Occipital lobe (tissue), 2 donors: ENCODE data around the gene SLC18A3. TPM values are rescaled to one million over a fixed set of nuclear protein-coding genes. Genes with fewer than 3 reads are reported as not detected.

Experiments
- DNase-seq: peaks from one replicate; lab custom pipeline; 2025; lab: John Stamatoyannopoulos, UW
- total RNA-seq: library from RNA; depleted of rRNA; stranded (reverse); fragments of >200 nt; gene quantifications from one replicate; pipeline ENCODE4 v1.2.3, GENCODE V29; 2014

Gene SLC18A3
- total RNA-seq, 1 donor from 2014 or later = not detected

DNA sequence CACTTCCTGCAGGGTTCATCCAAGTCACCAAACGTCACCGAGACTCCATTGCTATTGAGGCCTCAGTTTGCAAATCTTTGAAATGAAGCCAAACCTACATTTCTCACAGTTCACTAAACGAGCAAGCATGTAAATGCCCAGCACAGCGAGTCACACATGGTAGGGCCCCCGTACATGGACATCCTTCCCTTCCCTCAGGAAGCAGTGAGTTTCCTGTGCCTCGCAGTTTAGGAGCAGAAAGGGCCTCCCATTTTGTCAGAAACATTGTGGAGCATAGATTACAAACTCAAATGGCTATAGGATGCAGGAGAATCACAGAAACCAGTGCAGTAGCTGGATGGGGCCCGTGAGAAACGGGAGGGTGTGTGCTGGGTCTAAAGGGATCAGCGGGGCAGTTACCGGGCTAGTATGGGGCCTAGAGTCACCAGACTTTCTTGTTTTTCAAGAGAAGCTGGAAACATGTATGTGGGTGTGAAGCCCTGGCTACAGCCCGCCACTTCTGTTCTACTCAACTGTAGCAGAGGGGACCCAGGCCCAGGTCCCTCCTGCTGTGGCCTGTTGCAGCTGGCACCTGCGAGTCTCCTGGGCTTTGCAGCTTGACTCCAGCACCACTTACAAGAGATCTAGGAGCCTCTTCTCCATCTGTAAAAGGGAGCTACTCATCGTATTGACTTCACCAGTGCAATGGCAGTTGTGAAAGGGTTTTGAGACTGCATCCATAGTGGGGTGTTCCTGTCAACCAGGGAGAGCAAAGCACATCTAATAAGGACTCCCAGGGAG is 14.2 kb upstream of the SLC18A3 start:
- no peak for DNase-seq

DNA sequence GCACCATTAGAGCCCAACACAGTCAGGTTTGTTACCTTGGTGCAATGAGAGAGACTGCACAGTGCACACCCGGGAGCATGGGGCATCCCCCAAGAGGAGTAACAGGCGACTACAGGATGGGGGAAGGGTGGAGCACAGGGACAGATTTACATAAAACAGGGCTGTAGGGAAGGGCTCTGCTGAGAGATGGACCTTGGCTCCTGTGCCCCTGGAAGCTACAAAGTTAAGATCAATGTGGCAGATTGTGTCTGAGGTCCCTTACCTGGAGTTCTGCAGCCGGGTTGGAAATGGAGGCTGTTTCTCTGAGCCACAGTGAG is 13.7 kb upstream of the SLC18A3 start:
- DNase-seq = no peak

DNA sequence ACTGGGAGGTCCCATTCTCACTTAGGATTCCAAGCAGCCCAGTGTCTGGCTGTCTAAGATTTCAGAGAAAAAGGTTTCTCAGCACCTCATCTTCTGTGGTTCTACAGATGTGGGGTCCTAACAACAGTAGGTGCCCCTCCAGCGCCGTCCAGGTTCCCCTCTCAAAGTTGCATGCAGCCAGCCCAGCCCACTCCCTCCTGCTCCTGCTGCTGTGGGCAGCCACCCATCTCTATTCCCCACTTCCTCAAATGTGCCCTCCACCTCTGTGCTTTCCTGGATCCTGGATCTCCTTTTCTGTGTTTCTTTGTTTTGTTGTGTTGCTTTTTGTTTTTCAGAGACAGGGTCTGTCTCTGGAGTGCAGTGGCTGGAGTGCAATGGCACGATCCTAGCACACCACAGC is 13.3 kb upstream of the SLC18A3 start:
- no peak for DNase-seq

DNA sequence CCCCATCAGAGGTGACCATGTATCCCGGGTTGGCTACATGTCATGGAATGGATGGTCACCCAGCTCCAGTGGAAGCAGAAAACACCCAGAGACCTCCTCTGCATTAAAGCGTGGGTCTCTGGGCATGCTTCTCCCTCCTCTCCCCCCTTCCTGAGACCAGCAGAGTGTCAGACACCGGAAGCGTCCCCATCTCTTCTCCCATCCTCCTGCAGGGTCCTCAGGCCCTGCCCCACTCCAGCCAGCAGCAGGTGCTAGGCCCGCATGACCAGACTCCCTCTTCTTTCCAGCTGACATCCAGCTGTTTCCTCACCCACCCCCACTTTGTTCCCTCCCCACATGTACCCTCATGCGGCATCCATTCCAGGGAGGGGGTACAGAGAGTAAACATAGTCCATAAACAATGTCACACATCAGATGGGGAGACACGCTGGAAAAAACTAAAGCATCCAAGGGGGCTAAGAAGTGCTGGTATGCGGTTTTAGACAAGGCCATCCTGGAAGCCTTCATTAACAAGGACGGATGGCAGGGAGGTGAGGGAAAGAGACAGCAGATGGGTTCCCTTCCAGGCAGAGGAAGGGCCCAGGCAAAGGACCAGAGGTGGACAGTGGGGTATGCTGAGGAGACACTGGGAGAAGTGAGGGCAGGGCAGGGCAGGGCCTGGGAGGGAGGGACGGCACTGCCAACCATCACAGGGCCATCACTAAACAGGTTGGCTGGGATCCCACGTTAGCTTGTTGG is 12.5 kb upstream of the SLC18A3 start:
- no peak for DNase-seq

DNA sequence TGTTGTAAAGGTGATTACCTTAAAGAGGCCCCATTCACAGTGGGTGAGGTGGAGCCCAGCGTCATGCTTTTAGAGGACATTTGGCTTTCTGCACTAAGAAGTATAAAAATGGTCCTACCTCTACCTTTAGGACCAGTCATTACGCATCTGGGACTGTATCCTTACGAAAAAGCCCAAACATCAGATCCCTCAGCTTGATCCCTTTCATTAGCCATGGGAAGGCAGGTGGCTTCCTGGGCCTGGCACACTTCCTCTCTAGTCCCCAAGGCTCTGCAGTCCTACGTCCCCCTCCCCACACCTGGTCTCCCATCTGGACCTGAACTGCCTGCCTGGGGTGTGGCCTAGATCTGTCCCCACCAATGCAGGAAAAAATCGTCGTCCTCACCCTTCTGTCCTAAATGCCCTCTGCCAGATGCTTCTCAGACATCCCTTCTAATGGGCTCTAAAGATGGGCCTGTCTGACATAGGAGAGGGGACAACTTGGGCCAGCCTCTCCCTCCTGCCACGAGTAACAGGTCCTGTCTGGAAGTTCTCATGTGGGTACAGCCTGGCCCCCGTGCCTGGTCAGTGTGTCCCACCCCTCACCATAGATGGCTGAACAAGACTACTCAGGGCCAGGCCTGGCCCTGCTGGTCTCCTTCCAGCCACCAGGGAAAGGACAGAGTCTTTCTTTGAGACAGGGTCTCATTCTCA is 11.8 kb upstream of the SLC18A3 start:
- DNase-seq = no peak

DNA sequence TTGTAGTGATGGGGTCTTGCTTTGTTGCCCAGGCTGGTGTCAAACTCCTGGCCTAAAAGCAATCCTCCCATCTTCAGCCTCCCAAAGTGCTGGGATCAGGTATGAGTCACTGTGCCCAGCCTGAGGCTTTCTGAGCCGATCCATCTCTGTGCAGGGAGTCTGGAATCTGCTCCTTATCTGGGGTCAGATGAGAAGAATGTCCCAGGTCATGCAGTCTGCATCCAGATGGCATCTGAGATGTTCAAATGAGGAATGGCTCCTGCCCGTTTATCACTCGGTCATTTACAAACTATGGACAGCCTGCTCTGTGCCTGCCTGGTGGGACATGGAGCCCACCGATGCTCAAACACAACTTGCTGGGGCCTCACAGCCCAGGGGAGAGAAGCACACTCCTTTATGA is 11.1 kb upstream of the SLC18A3 start:
- DNase-seq = no peak

DNA sequence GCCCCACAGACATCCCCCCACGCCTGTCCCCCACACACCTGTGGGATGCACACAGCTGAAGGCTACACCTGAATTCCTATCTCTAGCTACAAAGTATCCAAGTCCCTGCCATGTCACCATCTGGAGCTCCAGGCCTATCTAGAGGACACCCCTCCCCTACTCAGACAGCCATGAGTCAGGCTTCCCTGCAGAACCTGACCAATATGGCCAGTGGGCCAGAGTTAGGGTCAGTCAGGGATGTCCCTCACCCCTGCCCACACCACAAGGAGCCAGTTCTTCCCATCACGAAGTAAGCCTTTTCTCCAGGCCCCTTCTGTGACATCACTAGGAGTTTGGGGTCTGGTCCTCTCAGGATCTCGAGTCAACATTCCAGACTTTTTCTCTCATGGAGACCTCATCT is 10.6 kb upstream of the SLC18A3 start:
- DNase-seq = no peak

DNA sequence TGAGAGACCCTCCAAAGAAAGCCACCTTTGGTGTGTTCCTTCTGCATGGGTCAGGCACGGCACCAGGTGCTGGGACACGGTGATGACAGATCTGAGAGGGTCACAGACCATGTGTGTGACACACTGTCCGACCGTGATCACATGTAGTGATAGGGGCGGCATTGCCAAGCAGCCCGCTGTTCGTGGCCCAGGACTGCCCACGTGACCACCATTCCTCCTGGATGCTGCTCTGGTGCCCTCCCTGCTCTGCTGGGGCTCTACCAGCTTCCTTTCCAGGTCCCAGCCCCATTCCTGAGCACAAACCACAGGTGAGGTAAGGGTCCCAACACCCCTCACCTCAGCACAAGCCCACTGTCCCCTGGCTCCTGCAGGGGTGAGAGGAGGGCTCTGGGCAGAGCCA is 10.1 kb upstream of the SLC18A3 start:
- no peak for DNase-seq

DNA sequence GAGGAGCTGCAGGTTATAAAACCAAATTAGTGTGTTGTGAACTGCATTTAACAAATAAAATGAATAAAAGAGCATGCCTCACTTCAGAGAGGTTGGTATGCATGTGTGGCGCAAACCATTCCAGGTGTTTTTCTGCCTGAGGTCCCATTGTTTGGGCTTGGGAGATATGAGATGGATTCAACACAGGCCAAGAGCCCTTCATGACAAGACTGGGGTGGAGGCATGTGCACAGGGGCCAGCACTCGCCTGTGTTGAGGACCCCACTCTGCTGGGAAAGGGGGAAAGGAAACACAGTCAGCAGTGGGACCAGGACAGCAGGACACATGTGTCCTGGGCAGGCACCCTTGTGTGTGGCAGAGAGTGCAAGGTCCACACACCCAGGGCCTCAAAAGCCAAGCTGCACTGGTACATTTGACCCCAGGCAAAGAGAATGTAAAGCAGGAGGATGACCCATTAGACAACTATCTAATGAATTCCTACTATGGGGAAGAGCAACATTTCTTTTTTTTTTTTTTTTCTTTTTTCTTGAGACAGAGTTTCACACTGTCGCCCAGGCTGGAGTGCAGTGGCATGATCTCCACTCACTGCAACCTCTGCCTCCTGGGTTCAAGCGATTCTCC is 9.2 kb upstream of the SLC18A3 start:
- no peak for DNase-seq

DNA sequence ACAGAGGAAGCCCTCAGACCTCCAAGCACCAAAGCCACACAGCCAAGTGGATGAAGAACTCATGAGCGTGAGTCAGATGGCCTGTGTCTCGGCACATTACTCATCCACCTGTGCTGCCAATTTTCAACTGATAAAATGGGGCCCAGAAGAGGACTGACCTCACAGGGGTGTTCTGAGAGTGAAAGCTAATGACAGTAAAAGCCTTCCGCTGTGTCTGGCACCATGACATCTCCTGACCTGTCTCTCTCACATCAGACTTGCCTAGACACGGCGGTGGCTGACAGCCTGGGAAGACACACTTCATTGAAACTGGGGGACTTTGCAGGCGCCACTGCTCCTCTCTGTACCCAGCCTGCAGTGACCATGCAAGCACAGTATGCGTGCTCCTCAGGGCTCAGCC is 8.3 kb upstream of the SLC18A3 start:
- no peak for DNase-seq

DNA sequence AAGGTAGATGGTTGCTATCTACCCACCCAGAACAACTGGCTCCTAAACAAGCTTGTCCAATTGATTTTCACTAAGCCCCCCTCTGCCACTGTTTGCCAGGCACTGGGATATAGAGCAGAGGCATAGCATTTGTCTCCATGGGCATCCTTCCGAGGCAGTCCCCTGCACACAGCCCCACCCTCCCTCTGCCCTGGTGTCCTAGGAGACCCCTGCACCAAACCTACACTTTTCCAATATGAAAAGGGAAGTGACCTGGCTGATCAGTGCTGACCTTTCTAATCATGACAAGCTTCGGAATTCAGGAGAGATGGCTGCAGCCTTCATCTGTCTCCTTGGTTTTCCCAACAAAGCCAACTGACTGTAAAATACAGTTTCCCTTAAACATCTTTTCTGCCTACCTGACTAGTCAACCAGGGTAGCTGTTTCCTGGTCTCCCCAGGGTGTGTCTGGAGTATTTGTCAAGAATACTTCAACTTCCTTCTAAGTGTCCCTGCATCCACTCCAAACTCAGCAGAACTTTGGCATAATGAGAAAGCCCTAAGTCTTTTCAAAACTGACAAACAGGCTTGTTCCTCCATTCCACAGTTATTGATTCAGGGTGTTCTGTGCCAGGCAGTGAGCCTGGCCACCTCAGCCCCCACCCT is 7.6 kb upstream of the SLC18A3 start:
- no peak for DNase-seq

DNA sequence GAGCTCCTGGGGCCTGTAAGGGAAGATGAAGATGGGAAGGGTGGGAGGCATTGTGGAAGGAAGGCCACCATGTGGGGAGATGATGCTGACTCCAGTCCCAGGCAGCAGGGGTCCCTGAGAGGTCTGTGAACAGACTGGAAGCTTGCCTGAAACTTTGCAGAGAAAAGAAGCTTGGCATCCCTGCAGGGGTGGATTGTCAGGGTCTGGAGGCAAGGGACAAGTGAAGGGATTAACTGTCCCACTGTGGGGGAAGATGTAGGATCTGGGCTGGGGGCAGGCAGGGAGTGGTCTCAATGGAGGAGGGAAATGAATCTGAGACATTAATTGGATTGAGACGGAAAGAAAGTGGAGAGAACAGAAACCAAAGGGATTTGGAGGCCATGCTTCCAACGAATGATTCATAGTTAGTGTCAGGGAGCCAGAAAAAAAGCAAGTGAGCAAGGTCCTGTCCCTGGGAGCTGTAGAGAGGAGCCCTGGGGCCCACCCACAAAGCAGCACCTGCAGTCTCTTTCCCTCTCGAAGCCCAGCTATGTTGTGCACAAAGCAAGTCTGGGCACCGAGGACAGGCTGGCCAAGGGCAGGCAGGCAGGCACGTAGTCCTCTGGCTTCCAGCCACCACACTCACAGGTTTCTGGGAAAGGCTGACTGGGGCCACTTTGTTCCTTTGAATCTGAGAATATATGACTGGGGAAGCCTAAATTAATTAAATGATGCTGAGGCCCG is 4.7 kb upstream of the SLC18A3 start:
- DNase-seq = no peak

DNA sequence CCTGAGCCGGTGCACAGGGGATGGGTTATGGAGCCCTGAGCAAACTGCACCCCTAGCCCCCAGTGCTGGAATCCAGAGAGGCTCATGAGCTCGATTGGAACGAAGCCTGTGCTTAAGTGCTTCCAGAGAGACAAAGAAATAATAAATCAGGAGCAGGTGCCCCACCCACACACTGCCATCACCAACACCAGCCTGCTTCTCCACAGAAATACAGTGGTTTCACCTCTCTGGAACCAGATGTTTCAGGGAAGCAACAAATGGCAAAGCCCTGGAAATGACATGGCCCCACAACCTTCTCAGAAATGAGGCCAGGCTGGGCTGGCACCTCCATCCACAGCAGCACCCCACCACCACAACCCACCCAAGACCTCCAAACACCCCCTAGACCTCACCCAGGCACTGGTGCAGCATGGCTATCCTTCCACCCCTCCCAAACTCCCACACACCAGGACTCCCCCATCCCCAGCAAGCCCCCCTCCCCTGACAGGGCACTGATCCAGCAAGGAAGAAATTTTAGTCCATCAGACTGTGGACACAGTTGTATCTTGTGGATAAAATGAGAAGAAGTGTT is 4.1 kb upstream of the SLC18A3 start:
- no peak for DNase-seq

DNA sequence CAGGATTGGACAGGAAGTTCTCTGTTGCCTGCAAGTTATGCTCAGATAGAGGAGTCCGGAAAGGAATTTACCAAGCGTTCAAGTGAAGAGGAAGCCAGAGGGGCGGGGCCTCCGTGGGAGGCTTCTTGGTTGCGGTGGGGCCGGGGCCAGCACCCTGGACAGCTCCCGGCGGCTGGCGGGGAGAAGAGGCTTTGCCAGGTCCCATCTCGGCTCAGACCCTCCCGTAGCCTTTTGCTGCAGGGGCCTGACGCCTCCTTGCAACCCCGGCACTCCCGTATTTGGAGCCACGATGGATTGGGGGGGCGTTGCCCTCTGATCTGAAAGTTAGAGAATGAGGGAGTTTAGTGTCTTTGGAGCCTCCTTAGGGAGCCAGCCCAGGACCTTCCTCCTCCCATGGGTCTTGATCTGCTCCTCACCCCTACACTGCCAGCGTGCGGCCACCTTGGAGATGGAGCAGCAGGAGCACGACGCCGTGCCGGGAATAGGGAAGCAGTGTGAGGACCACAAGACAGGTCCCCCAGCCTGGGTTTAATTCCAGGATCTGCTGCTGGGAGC is 3.1 kb upstream of the SLC18A3 start:
- no peak for DNase-seq

DNA sequence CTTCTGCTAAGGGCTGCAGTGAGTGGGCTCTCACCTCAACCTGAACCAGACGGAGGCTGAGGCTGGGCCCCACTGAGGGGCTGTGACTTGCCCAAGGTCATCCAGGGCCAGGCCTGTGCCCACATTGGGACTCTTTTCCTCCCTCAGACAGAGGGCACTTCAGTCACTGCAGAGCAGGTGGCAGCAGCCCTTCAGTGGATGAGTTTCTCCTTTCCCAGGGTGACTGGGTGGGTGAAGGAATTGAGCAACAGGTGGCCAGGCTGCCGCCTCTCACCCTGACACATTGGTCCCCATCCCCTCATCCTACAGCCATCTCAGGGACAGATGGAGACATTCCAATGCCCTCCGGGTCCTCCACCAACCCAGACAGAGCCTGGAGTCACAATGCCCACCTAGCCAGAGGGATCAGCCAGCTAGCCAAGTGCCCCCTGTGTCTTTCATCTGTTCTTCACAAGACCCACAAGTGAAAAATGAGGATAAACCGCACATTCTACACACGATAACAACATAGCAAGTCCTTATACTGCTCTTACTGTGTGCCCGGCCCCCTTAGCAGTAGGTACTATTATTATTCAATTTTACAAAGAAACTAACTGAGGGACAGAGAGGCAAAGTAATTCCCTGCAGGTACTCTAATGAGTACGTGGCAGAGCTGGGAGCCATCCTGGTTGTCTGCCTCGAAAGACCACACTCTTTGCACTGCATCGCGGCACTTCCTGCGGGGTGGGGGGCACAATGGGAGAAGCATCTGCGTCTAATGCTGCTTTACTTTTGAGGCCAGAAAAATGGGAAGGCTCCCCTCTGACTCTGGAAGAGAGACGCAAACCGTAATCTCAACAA is 1.7 kb upstream of the SLC18A3 start:
- no peak for DNase-seq

DNA sequence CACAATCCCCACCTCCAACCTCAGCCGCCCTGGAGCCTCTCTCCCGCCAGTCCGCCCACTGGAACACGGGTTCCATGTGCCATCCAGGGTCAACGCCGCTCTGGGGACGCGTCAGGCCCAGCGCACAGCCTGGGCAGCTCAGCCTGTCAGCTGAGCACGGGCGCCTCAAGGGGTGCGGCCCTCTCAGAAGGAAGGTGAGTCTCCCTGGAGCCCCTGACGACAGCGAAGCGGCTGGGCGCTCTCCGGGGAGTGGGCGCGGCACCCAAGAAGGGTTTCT is 1.2 kb upstream of the SLC18A3 start:
- no peak for DNase-seq

DNA sequence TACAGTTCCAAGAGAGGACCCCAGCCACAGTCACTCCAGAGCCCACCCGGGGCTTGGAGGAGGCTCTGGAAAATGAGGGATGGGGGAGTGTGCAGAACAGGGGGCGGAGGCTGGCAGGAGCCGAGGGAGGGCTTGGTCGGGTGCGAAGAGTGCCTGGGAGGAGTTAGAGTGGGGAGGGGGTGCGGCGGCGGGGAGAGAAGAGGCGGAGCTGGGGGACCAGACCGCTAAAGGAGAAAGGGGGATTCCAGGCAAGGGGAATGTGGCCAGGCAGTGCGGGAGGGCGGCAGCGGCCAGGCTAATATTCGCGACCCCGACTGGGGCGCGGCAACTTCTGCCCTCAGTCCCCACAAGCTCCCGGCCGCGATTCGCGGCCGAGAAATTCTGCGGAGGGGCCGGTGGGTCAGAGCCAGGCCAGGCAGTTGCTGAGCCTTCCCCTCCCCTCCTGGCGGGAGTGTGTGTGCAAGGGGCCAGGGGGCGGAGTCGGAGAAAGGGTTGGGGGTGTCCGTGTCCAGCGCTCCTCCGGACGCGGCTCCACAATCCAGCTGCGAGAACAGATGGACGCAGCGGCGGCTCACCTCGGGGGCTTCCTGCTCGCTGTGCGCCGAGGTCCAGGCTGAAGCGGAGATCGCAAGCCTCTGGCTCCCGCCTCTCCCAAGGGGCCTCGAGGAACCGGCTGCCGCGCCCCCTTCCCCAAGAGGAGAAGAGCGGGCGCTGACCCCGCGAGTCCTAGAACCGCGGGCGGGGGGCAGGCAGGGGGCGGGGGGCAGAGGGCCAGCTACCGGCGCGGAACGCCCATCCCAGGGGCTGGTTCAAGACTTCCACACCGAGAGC is 612 bp upstream of the SLC18A3 start:
- no peak for DNase-seq

DNA sequence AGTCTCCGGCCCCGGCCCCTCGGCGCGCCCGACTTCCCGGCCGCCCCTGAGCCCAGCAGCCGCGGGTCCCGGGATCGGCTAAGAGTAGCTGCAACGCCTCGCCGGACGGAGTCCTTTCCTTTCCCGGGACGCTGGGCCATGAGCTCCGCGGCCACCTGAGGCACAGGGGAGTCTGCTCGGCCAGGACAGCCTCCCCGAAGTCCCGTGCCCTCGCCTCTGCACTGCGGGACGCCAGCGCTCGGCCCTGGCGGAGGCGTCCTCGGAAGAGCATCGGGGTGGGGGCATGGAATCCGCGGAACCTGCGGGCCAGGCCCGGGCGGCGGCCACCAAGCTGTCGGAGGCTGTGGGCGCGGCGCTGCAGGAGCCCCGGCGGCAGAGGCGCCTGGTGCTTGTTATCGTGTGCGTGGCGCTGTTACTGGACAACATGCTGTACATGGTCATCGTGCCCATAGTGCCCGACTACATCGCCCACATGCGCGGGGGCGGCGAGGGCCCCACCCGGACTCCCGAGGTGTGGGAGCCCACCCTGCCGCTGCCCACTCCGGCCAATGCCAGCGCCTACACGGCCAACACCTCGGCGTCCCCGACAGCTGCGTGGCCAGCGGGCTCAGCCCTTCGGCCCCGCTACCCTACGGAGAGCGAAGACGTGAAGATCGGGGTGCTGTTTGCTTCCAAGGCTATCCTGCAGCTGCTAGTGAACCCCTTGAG is 502 bp downstream of the SLC18A3 start:
- no peak for DNase-seq
